Stimulated activated CD4-positive, alpha-beta T cell treated with anti-CD3 and anti-CD28 coated beads, Interleukin-15, amount 100 ng/mL, for 1 hour (primary cell): Measurements from ENCODE around the gene MTMR3.

Experiments used
- DNase-seq, 2 donors: peaks; one replicate each; pipeline ENCODE4 v3.0.0-alpha.2; 2020; ENCODE audit warnings: low read depth in 1 of 2, low spot score in 1 of 2

The MTMR3 gene

DNA sequence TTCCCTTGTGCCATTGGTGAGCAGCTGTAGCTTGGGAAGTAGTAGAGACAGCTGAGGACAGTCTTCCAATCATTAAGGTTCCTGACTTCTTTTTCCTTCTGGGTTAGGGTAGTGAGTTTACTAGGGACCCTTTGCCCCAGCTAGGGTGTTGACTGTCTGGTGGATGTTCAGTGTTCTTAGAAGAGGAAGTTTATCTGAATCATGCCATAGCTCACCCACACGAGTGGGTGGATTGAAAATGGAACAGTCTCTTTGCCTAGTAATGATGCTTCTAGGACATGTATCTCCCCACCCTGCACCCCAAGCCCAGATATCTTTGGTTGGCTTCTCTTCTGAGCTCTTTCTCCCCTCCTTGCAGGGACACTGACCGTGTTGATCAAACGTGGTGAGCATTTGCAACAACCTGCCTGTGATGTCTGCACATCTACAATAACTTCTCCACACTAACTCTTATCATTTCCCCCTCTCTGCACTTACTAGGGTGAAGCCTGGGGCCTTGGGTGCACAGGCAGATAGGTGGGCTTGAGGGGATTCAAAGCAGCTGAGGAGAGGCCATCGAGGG is 140.2 kb downstream of the MTMR3 start:
- no peak for DNase-seq

DNA sequence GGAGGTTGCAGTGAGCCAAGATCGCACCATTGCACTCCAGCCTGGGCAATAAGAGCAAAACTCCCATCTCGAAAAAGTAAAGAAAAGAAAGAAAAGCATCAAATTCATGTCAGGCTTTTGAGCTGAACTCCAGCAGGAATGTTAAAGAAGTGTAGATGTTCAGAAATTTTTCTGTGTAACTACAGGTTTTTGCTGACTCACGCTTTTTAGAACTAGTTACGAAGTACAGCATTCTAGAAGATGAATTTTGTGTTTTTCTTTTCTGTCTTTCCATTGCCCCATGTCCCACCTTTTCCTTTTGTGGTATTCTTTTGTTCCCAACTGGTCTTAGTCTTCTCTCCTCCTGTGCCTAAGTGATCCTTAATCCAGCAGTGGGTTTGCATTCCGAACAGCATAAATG is 141.3 kb downstream of the MTMR3 start:
- no peak for DNase-seq

DNA sequence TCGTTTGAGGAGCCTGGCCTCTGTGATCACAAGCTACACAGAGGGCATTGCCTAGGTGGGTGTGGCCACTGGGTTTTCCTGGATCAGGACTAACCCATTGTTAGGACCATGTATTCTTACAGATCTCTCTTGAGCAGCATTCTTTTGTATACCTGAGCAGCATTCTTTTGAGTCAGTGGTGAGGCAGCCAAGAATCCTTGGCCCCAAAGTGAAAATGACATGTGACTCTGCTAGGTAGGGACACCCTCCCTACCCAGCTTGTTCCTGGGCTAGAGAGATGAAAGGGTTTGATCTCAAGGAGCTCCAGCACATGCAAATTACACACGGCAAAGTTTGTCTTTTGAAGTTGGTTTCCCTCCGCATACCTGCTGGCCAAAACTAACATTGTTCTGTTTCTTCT is 142.2 kb downstream of the MTMR3 start:
- DNase-seq: no peak

DNA sequence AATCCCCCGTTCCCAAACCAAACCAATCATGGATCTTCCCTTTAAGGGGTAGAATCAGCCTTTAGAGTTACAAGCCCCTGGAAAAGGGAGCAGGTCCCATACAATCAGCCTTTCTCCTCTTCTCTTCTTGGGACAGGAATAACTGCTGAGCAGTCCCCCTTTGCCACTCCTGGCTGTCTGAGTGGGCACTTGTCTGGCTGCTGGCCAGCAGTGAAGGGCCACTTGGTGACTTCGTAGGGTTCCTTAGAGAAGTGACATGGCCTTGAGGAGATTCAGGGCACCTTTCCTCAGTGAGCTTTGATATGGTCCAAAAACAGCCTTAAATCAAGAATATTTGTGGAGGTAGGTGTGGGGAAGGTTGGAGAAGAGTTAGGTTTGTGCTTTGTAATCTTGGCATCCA is 143.8 kb downstream of the MTMR3 start:
- no peak for DNase-seq

DNA sequence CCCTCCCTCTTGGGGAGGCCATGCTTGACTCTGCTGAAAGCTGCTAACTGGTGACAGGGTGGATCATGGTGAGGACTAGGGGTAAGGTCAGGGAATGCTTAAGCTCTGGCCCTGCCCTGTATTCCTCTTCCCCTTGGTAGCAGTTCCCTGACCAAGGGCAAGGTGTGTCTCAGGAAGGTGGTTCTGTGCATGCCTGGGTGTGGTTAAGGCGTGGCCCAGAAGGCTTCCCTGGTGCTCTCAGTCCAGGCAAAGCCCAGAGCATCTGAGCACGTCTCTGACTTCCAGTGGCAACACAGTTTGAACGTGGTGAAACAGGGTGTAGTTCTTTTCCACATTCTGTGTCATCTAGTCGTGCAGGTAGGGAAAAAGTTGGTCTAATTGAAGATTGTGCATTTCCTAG is 144.2 kb downstream of the MTMR3 start:
- DNase-seq: no peak

DNA sequence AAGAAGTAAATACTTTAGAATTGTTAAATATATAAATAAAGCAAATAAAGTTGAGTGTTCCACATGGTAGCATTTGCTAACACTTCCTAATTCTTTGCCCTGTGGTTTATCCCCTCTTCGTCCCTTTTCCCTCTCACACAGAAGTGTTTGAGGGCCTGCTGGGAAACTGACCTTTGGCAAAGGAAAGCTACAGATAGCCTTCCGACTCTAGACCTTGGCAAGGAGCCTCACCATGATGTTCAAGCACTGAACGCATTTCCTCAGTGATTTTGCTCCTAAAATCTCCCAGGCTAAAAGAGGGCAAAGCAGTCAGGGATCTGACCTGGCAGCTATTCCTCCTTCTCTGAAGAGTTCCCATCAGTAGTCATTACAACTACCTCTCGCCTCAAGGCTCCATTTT is 144.8 kb downstream of the MTMR3 start:
- no peak for DNase-seq

DNA sequence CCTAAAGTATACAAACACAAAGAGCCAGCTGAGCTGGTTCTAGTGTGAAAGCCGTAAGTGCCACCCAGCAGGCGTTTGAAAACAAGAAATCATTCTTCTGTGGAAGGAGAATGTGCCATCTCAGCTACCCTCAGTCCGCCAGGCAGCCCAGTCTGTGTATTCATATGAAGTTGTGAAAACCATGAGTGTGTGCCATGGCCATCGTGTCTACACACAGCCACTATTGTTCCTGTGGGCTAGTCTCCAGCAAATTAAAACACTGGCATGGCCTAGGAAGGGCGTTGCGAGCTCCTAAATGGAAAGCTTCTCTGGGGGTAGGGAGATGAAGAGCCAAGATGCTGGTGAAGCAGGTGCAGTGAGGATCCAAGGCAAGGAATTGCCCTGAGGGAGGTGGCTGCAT is 145.8 kb downstream of the MTMR3 start:
- no peak for DNase-seq

DNA sequence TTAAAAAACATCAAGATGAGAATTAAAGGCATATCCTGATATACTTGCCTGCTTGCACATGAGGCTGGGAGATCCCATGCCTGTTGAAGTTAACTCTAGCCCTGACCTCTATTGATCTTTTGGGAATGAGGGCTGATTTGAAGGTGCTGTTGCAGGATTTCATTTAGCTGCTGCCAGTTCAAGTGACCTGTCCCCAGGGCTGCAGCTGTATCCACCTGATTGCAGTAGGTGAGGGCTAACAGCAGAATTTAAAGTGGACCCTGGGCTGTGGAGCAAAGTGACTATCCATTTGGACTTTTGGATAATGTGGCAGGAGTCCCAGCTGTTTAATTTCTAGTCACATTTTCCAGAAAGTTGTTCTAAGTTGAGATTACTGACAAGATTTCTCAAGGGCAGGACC is 146.5 kb downstream of the MTMR3 start:
- no peak for DNase-seq

DNA sequence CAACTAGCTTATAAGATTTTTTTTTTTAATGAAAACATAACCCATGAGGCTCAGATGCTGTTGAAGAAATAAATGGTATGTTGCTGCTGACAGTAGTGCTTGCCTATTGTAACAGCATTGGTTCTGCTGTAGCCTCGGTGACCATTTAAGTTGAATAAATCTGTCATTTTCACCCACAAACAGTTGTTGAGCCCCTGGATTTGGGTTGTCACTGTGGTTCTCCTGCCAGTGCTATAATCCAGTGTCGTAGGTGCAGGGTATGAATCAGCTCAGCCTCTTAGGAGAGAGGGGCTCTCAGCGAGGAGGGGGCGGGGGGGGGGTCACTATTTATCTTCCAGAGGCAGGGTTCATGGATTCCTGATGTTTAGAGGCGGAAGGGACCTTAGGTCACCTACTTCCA is 147.4 kb downstream of the MTMR3 start:
- DNase-seq: no peak

DNA sequence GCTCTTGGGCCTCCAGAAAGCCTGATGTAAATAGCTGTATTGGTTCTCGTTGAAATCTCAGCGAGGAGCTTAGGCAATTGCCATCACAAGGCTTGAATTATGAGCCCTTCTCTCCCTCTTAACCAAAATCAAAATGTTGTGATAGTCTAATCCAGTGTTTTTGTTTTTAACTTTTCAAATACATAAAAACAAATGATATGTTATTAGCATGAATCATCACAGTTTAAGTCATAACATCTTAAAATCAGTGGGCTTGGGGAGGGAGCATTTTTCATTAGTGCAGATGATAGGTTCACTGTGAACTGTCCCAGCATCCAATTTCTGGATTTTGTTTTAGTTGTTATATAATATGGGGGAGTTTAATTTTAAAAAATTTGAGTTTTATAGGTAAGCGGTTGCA is 148.4 kb downstream of the MTMR3 start:
- DNase-seq: no peak

DNA sequence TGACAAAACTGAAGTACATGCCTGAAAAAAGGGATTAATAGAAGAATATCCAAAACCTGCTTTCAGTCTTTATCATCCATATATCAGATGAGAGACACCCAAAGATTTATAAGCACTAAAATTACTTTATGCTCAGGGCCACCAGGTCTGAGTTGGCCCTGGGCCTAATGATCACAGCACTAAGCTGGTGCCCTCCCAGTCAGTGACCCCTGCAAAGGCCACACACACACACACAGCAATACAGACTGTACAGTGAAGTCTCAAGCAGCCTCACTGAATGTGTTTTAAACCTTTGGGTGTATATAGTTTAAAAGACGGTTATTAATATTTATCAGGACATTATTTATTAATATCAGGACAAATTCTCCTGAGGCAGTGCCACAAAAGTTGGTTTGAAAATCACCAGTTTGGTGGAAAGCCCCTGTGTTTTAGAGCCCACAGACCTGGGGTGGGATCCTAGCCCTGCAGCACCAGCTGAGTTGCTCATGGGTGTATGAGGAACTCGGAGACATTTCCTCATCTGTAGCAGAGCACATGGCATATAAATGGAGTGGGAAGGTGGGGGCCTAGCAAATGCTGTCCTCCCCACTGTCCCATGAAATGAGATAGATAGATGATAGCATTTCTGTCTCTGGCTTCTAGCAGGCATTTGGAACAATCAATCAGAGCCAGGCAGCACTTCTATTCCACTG is 148.9 kb downstream of the MTMR3 start:
- no peak for DNase-seq

DNA sequence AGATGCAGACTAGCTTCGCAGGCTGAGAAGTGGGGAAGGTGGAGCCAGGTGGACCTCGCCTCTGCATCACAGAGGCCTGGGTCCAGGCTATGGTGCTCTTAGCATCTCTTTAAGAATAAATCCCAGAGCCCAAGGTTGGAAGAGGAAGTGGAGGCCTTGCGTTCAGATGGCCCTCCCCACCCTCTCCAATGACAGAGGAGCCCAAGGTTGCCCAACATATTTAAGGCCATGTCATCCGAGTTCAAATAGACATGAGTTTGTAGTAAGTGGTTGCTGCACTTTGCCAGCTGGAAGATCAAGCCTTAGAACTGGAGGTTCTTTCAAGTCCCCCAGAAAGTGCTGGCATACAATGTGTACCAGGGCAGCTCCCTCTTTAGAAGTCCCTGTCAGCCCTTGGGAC is 150.2 kb downstream of the MTMR3 start:
- no peak for DNase-seq

DNA sequence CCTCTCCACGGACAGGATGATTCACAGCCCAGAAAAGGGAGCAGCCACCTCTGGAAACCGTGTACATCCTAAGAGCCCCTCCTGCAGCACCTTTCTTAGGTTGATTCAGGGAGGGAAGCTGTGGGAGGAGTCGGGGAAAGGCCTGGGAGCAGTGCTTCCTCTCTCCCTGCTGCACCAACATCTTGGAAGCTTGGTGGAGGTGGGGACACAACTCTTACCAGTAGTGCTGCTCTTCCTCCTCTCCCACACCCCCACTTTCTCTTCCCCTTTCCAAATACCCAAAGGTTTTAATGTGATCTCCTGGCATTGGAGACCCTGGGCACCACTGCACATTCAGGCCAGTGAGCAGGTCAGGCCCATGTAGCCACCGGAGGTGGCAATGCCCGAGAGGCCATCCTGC is 150.9 kb downstream of the MTMR3 start:
- no peak for DNase-seq

DNA sequence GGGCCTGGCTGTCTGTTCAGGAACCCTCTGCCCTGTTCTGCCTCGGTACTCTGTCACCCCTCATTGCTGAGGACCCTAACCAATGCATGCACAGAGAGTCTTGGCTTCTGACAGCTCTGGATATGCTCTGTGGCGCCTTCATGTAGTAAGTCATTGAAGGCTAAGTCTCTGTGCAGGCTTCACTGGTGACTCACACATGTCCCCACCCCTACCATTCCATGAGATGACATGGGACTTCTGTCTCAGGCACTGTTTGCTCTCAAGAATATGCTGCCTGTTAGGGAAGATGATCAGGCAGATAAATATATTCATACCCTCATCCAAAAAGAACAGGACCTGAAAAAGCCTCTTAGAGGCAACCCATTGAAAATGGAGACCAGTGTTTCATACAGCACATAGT is 153.7 kb downstream of the MTMR3 start:
- DNase-seq: no peak

DNA sequence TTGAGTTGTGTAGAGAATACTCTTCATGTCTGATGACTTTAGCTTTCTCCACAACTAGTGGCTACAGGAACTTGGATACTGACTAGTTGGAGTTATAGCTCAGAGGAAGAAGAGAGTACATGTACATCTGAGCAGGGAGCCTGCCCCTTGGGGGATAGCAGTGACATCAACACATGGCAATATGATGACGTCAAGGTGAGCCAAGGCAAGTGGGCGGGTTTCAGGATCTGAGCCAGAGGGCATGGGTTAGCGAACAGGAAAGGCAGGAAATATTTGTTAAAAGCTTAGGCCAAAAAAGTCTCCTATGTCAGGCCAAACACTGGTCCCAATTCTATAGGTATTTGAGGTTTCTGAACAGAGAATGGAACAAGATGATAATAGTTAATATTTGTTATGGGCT is 155.2 kb downstream of the MTMR3 start:
- no peak for DNase-seq

DNA sequence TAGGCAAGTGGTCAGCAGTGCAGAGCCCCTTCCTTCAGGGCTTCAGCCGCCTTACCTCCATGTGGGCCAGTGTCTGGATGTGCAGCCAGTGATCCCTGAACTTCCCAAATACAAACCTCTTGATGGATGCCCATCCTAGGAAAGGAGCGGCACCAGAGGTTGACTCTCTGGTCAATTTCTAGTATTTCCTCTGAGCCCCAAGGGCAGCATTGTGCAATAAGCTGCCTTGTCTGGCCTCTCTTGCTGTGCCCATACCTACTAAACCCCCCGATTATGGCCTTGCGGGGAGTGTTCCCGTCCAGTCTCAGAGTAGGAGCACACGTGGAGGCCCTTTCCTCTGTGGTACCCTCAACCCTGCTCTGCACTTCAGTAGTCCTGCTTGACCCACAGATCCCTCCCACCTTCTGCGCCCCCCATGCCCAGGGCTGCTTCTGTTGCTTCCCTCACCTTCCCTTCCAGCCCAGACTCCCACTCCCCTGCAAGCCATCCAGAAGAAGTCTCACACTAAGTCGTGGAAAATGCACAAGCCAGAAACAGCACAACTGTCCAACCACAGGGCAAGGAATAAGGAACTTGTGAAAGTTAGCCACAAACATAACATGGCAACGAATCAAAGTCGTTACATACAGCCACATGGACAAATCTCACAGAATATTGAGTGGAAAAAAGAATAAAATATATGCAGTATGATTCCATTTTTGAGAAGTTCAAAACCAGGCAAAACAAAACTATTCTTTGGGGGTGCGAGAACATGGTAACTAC is 157.7 kb downstream of the MTMR3 start:
- no peak for DNase-seq

DNA sequence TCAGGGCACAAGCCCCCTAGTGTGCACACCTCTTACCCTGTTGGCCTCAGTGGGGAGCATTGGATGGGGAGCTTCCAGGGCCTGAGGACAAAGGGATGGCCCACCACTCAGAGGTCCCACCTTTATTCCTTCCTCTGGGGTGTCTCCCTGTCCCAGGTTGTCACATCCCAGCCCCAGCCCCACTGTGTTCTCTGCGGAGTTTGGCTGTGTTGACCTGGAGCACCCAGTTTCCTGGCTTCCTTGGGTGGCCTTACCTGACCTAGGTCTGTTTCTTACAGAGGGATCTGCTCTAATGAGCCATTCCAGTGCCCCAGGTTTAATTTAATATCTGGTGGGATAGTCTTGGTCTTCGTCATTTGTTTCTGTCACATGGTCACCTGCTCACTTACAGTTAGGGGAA is 158.5 kb downstream of the MTMR3 start:
- no peak for DNase-seq

DNA sequence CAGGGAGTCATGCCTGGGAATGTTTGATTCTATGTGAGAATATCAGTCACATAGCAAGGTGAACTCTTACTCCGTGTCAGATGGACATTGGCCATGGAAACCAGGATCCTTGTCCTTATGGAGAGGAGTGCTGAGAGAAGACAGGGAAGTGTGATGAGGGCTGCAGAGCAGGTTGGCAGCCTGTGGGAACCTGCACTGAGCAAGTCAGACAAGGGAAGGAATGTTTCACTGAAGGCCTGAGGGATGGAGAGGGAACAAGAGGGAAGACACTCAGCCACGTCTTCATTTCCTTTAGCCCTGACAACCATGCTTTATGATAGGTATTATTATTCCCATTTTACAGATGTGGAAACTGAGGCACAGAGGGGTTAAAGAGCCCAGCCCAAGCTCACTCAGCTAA is 158.9 kb downstream of the MTMR3 start:
- no peak for DNase-seq

DNA sequence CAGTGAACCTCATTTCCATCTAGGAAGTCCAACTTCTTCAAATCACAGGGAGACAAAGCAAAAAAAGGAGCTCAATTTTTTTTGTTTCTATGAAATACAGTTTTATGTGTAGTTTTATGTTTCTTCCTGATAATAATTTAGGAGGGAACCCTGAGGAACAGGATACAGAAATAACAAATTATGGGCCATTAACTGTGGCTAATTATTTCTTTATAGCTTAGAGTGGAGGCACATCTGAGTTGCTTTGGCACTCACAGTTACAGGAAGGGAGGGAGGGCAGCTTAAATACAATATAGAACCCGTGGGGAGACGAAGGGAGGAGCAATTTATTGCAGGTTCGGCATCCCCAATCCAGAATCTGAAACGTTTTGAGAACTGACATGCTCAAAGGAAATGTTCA is 160.2 kb downstream of the MTMR3 start:
- no peak for DNase-seq

DNA sequence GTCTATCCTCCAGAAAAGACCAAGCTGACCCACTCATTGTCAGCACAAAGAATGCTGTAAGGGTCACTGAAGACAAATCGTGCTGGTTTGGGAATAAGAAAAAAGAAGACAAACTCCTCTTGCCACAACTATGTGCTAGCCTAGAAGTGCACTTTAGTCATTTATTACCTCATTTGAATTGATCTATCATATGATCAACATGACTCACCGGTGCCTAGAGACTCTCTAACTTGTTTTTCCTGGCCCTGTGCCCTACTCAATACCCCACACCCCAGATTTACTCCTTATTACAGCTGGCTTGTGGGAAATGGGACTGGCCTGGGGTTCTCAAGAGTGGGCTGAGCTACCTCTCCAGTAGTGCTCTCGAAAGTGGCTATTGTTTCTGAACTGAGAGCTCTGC is 161.4 kb downstream of the MTMR3 start:
- DNase-seq: no peak

DNA sequence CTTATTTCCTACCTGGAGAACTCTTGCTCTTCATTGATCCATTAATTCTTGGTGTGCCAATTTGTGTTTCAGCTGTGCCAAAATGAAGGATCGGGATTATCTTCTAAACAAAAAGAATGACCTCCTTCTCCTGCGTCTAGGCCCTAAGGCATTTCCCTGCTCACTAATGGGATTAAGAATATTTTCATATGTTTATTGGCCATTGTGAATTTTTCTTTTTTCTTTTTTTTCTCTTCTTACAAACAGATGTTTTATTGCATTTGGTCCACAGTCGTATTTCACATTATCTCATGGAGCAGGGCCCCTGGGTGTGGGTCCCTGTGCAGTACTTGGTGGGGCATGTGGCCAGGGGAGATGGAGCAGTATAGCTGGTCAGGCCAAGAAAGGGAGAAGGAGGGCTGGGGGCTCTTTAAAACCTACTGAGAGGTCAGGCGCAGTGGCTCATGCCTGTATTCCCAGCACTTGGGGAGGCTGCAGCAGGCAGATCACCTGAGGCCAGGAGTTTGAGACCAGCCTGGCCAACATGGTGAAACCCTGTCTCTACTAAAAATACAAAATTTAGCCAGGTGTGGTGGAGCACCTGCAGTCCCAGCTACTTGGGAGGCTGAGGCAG is 162.0 kb downstream of the MTMR3 start:
- DNase-seq: no peak

DNA sequence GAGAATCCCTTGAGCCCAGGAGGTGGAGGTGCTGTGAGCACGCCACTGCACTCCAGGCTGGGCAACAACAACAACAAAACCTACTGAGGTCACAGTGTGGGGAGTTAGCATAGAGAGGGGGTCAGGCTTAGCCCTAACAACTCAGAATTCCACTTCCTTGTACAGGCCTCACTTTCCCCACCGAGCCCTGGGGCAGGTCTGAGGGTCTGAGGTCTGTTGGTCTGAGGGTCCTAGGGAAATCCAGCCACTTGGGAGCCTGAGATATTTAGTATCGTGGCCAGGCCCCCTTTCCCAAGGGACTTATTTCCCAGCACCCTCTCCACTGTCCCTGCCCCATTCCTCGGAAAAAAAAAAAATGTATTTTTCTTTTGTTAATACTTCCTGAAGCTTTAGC is 162.5 kb downstream of the MTMR3 start:
- no peak for DNase-seq
